ENCODE data around the gene GRIN1.

Gene GRIN1

DNA sequence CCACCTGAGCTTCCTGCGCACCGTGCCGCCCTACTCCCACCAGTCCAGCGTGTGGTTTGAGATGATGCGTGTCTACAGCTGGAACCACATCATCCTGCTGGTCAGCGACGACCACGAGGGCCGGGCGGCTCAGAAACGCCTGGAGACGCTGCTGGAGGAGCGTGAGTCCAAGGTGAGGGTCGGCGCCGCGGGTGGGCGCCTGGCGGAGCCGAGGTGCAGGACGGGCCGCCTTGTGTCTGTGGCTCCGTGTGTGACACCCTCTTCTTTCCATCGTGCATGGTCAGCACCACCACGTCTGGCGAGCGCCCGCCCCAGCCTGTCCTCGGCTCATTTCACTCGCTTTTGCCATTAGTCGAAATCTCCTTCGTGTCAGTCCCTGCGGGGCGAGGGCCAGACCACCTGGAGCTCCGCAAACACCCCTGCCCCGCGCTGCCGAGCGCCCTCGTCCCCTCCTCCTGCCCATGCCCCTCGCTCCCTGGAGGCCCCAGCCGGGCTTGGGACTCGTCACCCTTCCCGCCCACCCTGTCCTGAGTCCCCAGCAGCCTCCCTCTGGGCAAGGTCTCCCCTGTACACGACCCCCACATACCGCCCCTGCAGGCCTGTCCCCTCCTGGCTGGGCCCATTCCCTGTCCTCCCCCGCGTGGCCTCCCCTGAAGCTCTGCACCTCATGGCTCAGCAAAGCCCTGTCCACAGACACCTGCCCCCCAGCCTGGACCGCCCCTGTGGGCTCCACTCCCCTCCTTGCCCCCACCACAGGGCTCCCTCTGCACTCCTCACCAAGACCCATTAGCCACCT is 7.0 kb downstream of the GRIN1 start:
- peaks cover 0 to 68% (median 12%) of the 10 kb centered on the region in 5 experiments for H3K27me3 ChIP-seq (replicated peaks in 2 of 5; ENCODE audit: control insufficient read depth in 4 of 5, insufficient read depth in 5 of 5, low read length in 4 of 5)
- H3K4me1 ChIP-seq (ENCODE audit: control extremely low read depth in 1 of 4, control insufficient read depth in 4 of 4, insufficient read depth in 4 of 4, low read length in 3 of 4) = no peaks in the 10 kb centered on the region
- DNase-seq = no peak
- no peak overlapping the region for H3K27ac ChIP-seq (ENCODE audit: insufficient read depth in 1 of 2, low read depth in 1 of 2, low read length in 2 of 2, poor library complexity in 1 of 2, severe bottlenecking in 2 of 2)
- ChIA-PET POLR2A (interaction anchor here (0.5 kb wide), 1 partner anchor 115 kb away, joined by 3 read pairs; no protein-coding TSS in a partner anchor), CTCF (no interaction called here)
- H3K9me3 ChIP-seq (ENCODE audit: control extremely low read depth in 1 of 5, control insufficient read depth in 4 of 5, insufficient read depth in 2 of 5, low read depth in 1 of 5, low read length in 4 of 5) = no peaks in the 10 kb centered on the region
- no peak overlapping the region for H3K4me3 ChIP-seq (ENCODE audit: control insufficient read depth in 1 of 7, extremely low read depth in 1 of 7, insufficient read depth in 4 of 7, low read depth in 2 of 7, low read length in 6 of 7)
- H3K36me3 ChIP-seq (ENCODE audit: control insufficient read depth in 4 of 4, insufficient read depth in 4 of 4, low read length in 3 of 4) = no peaks in the 10 kb centered on the region
- 56% methylated on average over 46 of the region's 49 CpGs for WGBS (ENCODE audit: insufficient coverage)

DNA sequence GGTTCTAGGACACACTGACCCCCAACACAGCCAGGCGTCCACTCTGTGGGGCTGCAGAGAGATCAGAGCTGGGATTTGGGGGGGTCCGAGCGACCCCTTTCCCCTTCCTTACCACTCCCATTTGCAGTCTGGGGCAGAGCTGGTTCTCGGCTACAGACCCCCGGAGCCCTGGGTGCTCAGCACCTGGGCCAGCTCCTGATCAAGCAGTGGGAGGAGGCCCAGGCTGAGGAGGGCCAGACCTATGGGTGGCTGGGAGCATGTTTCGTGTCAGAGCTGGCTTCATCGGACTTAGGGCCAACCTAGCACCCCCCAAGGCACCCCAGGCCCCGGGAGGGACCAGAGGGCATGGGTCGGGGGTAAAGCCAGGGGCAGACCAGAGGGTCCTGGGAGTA is 7.6 kb downstream of the GRIN1 start:
- Histone ChIP-seq H3K27me3 (replicated peaks in 2 of 5; ENCODE audit: control insufficient read depth in 4 of 5, insufficient read depth in 5 of 5, low read length in 4 of 5) (peaks cover 0 to 62% (median 8%) of the 10 kb centered on the region in 5 experiments), H3K27ac (ENCODE audit: insufficient read depth in 1 of 2, low read depth in 1 of 2, low read length in 2 of 2, poor library complexity in 1 of 2, severe bottlenecking in 2 of 2) (no peak overlapping the region), H3K9me3 (ENCODE audit: control extremely low read depth in 1 of 5, control insufficient read depth in 4 of 5, insufficient read depth in 2 of 5, low read depth in 1 of 5, low read length in 4 of 5) (no peaks in the 10 kb centered on the region), H3K36me3 (ENCODE audit: control insufficient read depth in 4 of 4, insufficient read depth in 4 of 4, low read length in 3 of 4) (no peaks in the 10 kb centered on the region), H3K4me1 (ENCODE audit: control extremely low read depth in 1 of 4, control insufficient read depth in 4 of 4, insufficient read depth in 4 of 4, low read length in 3 of 4) (no peaks in the 10 kb centered on the region), H3K4me3 (ENCODE audit: control insufficient read depth in 1 of 7, extremely low read depth in 1 of 7, insufficient read depth in 4 of 7, low read depth in 2 of 7, low read length in 6 of 7) (no peak overlapping the region)
- CTCF ChIA-PET = no interaction called here
- no peak for DNase-seq
- POLR2A ChIA-PET = no interaction called here
- WGBS (ENCODE audit: insufficient coverage) = 69% methylated on average over 6 of the region's 9 CpGs

DNA sequence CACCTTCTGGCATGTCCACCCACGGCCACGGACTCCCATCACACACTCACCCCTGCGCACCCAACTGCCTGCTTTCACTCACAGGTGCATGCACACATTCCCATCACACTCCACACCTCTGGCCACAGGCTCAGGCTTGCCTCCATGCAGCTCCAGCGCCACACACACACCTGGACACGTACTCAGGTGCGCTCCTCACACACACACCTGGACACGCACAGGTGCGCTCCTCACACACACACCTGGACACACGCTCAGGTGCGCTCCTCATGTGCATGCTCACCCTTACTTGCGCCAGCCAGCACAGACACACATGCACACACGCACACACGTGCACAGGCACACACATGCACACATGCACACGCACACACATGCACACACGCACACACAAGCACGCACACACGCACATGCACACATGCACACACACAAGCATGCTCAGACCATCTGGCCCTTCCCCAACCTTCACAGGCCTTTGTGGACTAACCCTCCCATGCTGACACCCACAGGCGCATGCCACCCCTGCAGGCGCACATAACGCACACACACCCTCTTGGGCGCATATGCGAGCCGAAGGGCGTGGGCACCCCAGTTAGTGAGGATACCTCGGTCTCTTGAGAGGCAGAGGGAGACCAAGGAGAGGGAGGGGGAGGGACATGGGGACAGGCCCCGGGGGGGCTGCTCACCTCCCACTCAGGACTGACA is 8.3 kb downstream of the GRIN1 start:
- POLR2A ChIA-PET = no interaction called here
- Histone ChIP-seq H3K9me3 (ENCODE audit: control extremely low read depth in 1 of 5, control insufficient read depth in 4 of 5, insufficient read depth in 2 of 5, low read depth in 1 of 5, low read length in 4 of 5) (no peaks in the 10 kb centered on the region), H3K27ac (ENCODE audit: insufficient read depth in 1 of 2, low read depth in 1 of 2, low read length in 2 of 2, poor library complexity in 1 of 2, severe bottlenecking in 2 of 2) (no peak overlapping the region), H3K4me3 (ENCODE audit: control insufficient read depth in 1 of 7, extremely low read depth in 1 of 7, insufficient read depth in 4 of 7, low read depth in 2 of 7, low read length in 6 of 7) (no peak overlapping the region), H3K4me1 (ENCODE audit: control extremely low read depth in 1 of 4, control insufficient read depth in 4 of 4, insufficient read depth in 4 of 4, low read length in 3 of 4) (no peaks in the 10 kb centered on the region), H3K27me3 (replicated peaks in 2 of 5; ENCODE audit: control insufficient read depth in 4 of 5, insufficient read depth in 5 of 5, low read length in 4 of 5) (peaks cover 0 to 55% (median 4%) of the 10 kb centered on the region in 5 experiments), H3K36me3 (ENCODE audit: control insufficient read depth in 4 of 4, insufficient read depth in 4 of 4, low read length in 3 of 4) (no peaks in the 10 kb centered on the region)
- 89% methylated on average over 20 of the region's 26 CpGs for WGBS (ENCODE audit: insufficient coverage)
- no peak for DNase-seq
- CTCF ChIA-PET = no interaction called here

DNA sequence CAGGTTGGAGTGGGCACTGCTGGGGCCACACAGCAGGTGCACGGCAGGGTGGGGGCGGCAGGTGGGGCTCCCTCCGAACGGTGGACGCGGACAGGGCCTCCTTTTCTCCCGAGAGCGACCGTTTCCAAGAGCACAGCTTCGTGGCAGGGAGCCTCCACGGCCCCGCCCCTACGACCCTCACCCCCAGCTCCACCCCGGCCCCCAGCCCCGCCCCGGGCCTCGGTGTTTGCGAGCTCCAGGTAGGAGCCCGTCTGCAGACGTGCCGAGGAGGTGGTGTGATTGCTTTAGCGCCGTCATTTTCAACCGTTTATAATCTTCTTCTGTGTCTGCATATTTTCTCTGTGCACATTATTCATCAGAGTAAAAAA is 8.8 kb downstream of the GRIN1 start:
- CTCF ChIA-PET = no interaction called here
- POLR2A ChIA-PET = no interaction called here
- H3K27me3 ChIP-seq (replicated peaks in 2 of 5; ENCODE audit: control insufficient read depth in 4 of 5, insufficient read depth in 5 of 5, low read length in 4 of 5) = peaks cover 0 to 50% (median 4%) of the 10 kb centered on the region in 5 experiments
- no peaks in the 10 kb centered on the region for H3K36me3 ChIP-seq (ENCODE audit: control insufficient read depth in 4 of 4, insufficient read depth in 4 of 4, low read length in 3 of 4)
- H3K4me1 ChIP-seq (ENCODE audit: control extremely low read depth in 1 of 4, control insufficient read depth in 4 of 4, insufficient read depth in 4 of 4, low read length in 3 of 4) = no peaks in the 10 kb centered on the region
- no peak overlapping the region for H3K4me3 ChIP-seq (ENCODE audit: control insufficient read depth in 1 of 7, extremely low read depth in 1 of 7, insufficient read depth in 4 of 7, low read depth in 2 of 7, low read length in 6 of 7)
- H3K27ac ChIP-seq (ENCODE audit: insufficient read depth in 1 of 2, low read depth in 1 of 2, low read length in 2 of 2, poor library complexity in 1 of 2, severe bottlenecking in 2 of 2) = no peak overlapping the region
- no peak for DNase-seq
- WGBS (ENCODE audit: insufficient coverage) = 45% methylated on average over 13 of the region's 24 CpGs
- no peaks in the 10 kb centered on the region for H3K9me3 ChIP-seq (ENCODE audit: control extremely low read depth in 1 of 5, control insufficient read depth in 4 of 5, insufficient read depth in 2 of 5, low read depth in 1 of 5, low read length in 4 of 5)

DNA sequence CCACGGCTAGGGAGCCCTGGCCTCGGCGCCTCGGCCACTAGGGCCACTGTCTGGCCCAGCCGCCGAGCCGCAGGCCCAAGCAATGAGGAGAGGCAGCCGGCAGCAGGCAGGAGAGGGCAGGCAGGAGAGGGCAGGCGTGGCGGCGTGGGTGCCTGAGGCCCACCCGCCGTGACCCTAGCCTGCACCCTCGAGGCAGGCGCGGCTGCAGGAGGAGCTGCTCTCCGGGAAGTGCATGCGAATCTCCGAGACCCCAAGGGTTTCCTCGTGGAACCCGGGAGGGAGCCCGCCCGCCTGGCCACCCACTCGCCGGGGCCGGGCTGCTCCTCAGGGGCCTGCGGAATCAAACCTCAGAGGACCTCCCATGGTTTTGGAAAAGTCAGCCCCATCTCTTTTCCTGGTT is 9.3 kb downstream of the GRIN1 start:
- CTCF ChIA-PET = interaction anchor here (1.0 kb wide), 1 partner anchor 28 kb away, joined by 3 read pairs; no protein-coding TSS in a partner anchor
- WGBS (ENCODE audit: insufficient coverage) = 76% methylated on average over 26 of the region's 27 CpGs
- Histone ChIP-seq H3K4me1 (ENCODE audit: control extremely low read depth in 1 of 4, control insufficient read depth in 4 of 4, insufficient read depth in 4 of 4, low read length in 3 of 4) (no peaks in the 10 kb centered on the region), H3K9me3 (ENCODE audit: control extremely low read depth in 1 of 5, control insufficient read depth in 4 of 5, insufficient read depth in 2 of 5, low read depth in 1 of 5, low read length in 4 of 5) (no peaks in the 10 kb centered on the region), H3K27me3 (replicated peaks in 2 of 5; ENCODE audit: control insufficient read depth in 4 of 5, insufficient read depth in 5 of 5, low read length in 4 of 5) (peaks cover 0 to 45% (median 4%) of the 10 kb centered on the region in 5 experiments), H3K27ac (ENCODE audit: insufficient read depth in 1 of 2, low read depth in 1 of 2, low read length in 2 of 2, poor library complexity in 1 of 2, severe bottlenecking in 2 of 2) (no peak overlapping the region), H3K36me3 (ENCODE audit: control insufficient read depth in 4 of 4, insufficient read depth in 4 of 4, low read length in 3 of 4) (no peaks in the 10 kb centered on the region), H3K4me3 (ENCODE audit: control insufficient read depth in 1 of 7, extremely low read depth in 1 of 7, insufficient read depth in 4 of 7, low read depth in 2 of 7, low read length in 6 of 7) (no peak overlapping the region)
- DNase-seq = no peak
- POLR2A ChIA-PET = interaction anchor here (0.6 kb wide), 1 partner anchor 540 kb away, joined by 3 read pairs; no protein-coding TSS in a partner anchor

DNA sequence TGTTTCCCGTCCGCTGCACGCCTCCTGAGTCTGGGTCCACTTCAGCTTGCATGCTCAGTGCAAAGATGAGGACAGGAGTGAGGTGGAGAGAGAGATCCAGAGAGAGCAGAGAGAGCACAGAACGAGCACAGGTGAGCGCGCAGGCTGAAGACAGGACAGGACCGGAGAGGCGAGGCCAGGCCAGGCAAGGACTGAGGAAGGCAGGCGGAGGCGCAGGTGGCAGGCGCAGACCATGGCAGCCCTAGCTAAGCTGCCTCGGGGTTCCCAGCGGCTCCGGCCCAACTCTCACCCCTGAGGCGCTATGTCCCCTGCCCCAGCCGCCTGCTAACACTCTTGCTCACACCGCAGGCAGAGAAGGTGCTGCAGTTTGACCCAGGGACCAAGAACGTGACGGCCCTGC is 9.7 kb downstream of the GRIN1 start:
- peaks cover 0 to 41% (median 4%) of the 10 kb centered on the region in 5 experiments for H3K27me3 ChIP-seq (replicated peaks in 2 of 5; ENCODE audit: control insufficient read depth in 4 of 5, insufficient read depth in 5 of 5, low read length in 4 of 5)
- H3K9me3 ChIP-seq (ENCODE audit: control extremely low read depth in 1 of 5, control insufficient read depth in 4 of 5, insufficient read depth in 2 of 5, low read depth in 1 of 5, low read length in 4 of 5) = no peaks in the 10 kb centered on the region
- no peaks in the 10 kb centered on the region for H3K36me3 ChIP-seq (ENCODE audit: control insufficient read depth in 4 of 4, insufficient read depth in 4 of 4, low read length in 3 of 4)
- 94% methylated on average over 19 of the region's 19 CpGs for WGBS (ENCODE audit: insufficient coverage)
- ChIA-PET POLR2A (interaction anchor here (0.6 kb wide), 1 partner anchor 540 kb away, joined by 3 read pairs; no protein-coding TSS in a partner anchor), CTCF (interaction anchor here (1.0 kb wide), 1 partner anchor 27 kb away, joined by 3 read pairs; no protein-coding TSS in a partner anchor)
- no peaks in the 10 kb centered on the region for H3K4me1 ChIP-seq (ENCODE audit: control extremely low read depth in 1 of 4, control insufficient read depth in 4 of 4, insufficient read depth in 4 of 4, low read length in 3 of 4)
- DNase-seq = no peak
- no peak overlapping the region for H3K27ac ChIP-seq (ENCODE audit: insufficient read depth in 1 of 2, low read depth in 1 of 2, low read length in 2 of 2, poor library complexity in 1 of 2, severe bottlenecking in 2 of 2)
- no peak overlapping the region for H3K4me3 ChIP-seq (ENCODE audit: control insufficient read depth in 1 of 7, extremely low read depth in 1 of 7, insufficient read depth in 4 of 7, low read depth in 2 of 7, low read length in 6 of 7)

DNA sequence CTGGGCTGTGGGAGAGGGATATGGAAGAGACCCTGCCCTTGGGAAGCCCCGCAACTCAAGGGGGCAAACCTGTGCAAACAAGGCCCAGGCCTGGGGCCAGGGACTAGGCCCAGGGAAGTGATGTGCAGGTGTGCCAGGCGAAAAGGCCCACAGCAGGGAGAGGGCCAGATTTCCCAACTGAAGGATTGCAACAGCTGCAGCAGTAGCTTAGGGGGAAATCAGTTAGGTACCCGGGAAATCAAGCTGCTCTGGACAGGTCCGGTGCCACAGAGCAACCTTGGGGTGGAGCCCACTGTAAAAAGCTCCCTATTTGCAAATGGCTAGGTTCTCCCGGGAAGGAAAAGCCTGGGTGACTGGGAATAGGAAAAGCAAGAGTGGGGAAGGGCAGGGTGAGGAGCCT is 10.4 kb downstream of the GRIN1 start:
- DNase-seq = no peak
- no peaks in the 10 kb centered on the region for H3K4me1 ChIP-seq (ENCODE audit: control extremely low read depth in 1 of 4, control insufficient read depth in 4 of 4, insufficient read depth in 4 of 4, low read length in 3 of 4)
- 84% methylated on average over 4 of the region's 5 CpGs for WGBS (ENCODE audit: insufficient coverage)
- no peaks in the 10 kb centered on the region for H3K9me3 ChIP-seq (ENCODE audit: control extremely low read depth in 1 of 5, control insufficient read depth in 4 of 5, insufficient read depth in 2 of 5, low read depth in 1 of 5, low read length in 4 of 5)
- POLR2A ChIA-PET = no interaction called here
- CTCF ChIA-PET = interaction anchor here (1.0 kb wide), 1 partner anchor 27 kb away, joined by 3 read pairs; no protein-coding TSS in a partner anchor
- no peak overlapping the region for H3K4me3 ChIP-seq (ENCODE audit: control insufficient read depth in 1 of 7, extremely low read depth in 1 of 7, insufficient read depth in 4 of 7, low read depth in 2 of 7, low read length in 6 of 7)
- H3K36me3 ChIP-seq (ENCODE audit: control insufficient read depth in 4 of 4, insufficient read depth in 4 of 4, low read length in 3 of 4) = no peaks in the 10 kb centered on the region
- peaks cover 0 to 36% (median 3%) of the 10 kb centered on the region in 5 experiments for H3K27me3 ChIP-seq (replicated peaks in 2 of 5; ENCODE audit: control insufficient read depth in 4 of 5, insufficient read depth in 5 of 5, low read length in 4 of 5)
- no peak overlapping the region for H3K27ac ChIP-seq (ENCODE audit: insufficient read depth in 1 of 2, low read depth in 1 of 2, low read length in 2 of 2, poor library complexity in 1 of 2, severe bottlenecking in 2 of 2)

Data from common myeloid progenitor, CD34-positive (primary cell).